Measurements from ENCODE around the gene MAP3K5. TPM values are rescaled to one million over a fixed set of nuclear protein-coding genes. Genes with fewer than 3 reads are reported as not detected.

Gene MAP3K5
- total and polyA plus RNA-seq, 9 donors: 37.0 to 217 (median 80.2) TPM

DNA sequence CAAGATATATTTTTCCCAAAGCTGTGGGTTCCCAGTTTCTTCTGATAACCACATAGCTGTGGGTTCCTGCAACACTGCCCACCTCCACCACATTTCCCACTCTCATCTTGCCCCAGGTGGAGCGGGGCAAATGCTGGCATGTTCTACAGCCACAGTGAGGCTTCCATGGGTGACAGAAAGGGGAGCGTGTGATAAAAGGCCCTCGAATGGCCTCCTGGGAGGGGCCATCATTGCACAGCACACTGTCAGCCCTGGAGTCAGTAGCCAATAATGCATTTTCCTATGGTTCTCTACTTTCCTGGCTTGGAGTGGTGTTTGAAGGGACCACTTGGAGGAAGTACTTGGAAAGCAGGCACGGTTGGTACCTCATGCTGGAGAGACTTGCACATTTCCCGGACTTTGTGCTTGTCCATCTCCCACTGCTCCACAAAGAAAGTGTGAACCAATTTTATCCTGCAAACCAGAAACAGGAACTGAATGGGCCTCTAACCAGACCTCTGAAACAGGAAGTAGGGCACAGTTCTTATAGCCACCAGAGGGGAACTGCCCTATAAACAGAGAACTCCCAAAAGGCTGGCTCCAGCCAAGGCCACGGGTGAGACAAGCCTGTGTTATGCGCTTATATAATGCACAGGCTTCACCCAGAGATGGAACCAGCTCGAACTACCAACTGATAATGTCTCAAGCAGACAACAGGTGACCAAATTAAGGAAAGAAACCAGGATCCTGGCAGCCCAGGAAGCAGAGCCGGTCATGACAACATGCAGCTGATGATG lies 8.6 kb downstream of the MAP3K5 start:
- no peaks in the 10 kb centered on the region for H3K36me3 ChIP-seq
- 74 to 80% (median 79%) methylated on average over 9 of the region's 9 CpGs for WGBS, 3 donors
- DNase-seq: no peak
- H3K27me3 ChIP-seq: no peaks in the 10 kb centered on the region
- no peak overlapping the region for H3K27ac ChIP-seq
- intact Hi-C loops (cut with DNase I): no loop called here
- no peak overlapping the region for H3K4me3 ChIP-seq
- H3K4me1 ChIP-seq (ENCODE audit: insufficient read depth): peaks cover 37% of the 10 kb centered on the region
- TF ChIP-seq, protein P1, sequence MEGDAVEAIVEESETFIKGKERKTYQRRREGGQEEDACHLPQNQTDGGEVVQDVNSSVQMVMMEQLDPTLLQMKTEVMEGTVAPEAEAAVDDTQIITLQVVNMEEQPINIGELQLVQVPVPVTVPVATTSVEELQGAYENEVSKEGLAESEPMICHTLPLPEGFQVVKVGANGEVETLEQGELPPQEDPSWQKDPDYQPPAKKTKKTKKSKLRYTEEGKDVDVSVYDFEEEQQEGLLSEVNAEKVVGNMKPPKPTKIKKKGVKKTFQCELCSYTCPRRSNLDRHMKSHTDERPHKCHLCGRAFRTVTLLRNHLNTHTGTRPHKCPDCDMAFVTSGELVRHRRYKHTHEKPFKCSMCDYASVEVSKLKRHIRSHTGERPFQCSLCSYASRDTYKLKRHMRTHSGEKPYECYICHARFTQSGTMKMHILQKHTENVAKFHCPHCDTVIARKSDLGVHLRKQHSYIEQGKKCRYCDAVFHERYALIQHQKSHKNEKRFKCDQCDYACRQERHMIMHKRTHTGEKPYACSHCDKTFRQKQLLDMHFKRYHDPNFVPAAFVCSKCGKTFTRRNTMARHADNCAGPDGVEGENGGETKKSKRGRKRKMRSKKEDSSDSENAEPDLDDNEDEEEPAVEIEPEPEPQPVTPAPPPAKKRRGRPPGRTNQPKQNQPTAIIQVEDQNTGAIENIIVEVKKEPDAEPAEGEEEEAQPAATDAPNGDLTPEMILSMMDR (IDR thresholded peaks at IDR 0.05): no peak
- TF ChIP-seq EP300 (IDR thresholded peaks at IDR 0.05) (no peak), POLR2A (IDR thresholded peaks at IDR 0.05) (no peak)
- H3K9me3 ChIP-seq: no peaks in the 10 kb centered on the region

DNA sequence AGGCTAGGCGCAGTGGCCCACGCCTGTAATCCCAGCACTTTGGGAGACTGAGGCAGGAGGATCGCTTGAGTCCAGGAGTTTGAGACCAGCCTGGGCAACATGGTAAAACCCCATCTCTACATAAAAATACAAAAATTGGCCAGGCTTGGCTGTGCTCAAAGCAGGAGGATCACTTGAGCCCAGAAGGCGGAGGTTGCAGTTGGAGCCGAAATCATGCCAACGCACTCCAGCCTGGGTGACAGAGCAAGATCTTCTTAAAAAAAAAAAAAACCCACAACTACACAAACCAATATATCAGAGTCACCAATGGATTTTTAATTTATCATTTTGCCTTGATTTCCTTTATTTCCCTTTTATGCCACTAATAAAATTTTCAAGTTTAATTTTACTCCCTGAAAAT lies 9.3 kb downstream of the MAP3K5 start:
- Histone ChIP-seq H3K27me3 (no peaks in the 10 kb centered on the region), H3K4me3 (no peak overlapping the region), H3K4me1 (ENCODE audit: insufficient read depth) (peaks cover 37% of the 10 kb centered on the region), H3K9me3 (no peaks in the 10 kb centered on the region), H3K36me3 (no peaks in the 10 kb centered on the region), H3K27ac (no peak overlapping the region)
- DNase-seq: no peak
- TF ChIP-seq, protein P1 (IDR thresholded peaks at IDR 0.05): no peak
- TF ChIP-seq POLR2A (IDR thresholded peaks at IDR 0.05): no peak
- TF ChIP-seq EP300 (IDR thresholded peaks at IDR 0.05): no peak
- 66 to 82% (median 79%) methylated on average over 6 of the region's 6 CpGs for WGBS, 3 donors
- intact Hi-C loops (cut with DNase I): no loop called here

DNA sequence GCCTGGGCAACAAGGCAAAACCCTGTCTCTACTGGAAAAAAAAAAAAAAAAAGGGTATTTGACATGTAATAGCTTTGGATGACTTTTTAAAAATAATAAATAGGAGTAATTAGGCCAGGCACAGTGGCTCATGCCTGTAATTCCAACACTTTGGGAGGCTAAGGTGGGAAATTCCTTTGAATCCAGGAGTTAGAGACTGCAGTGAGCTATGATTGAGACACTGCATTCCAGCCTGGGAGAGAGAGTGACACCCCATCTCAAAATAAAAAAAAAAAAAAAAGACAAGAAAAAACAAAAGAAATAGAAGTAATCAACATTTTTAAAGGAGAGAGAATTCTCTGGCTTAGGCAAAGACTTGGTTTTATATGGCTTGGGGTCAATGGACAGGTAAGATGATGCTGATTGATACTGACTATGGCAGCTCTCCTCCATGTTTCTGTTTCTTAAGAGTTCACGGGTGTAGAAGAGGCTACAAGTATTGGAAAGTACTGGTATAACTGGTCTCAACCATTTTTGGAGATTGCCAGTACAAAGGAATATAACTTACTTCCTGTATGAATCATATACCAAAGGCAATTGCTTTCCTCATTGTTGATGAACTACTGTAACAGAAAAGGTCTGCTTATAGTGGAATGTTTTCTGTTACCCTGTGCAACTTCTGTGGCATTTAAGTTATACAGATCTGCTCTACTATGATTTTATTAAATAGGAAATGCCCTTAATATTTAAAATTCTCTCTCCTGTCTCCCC lies 10.1 kb downstream of the MAP3K5 start:
- no peak overlapping the region for H3K4me3 ChIP-seq
- H3K27ac ChIP-seq: no peak overlapping the region
- TF ChIP-seq, protein P1 (IDR thresholded peaks at IDR 0.05): no peak
- TF ChIP-seq EP300 (IDR thresholded peaks at IDR 0.05) (no peak), POLR2A (IDR thresholded peaks at IDR 0.05) (no peak)
- 44 to 61% (median 48%) methylated on average over 1 of the region's 1 CpG for WGBS, 3 donors
- no peaks in the 10 kb centered on the region for H3K36me3 ChIP-seq
- intact Hi-C loops (cut with DNase I): no loop called here
- no peaks in the 10 kb centered on the region for H3K9me3 ChIP-seq
- H3K27me3 ChIP-seq: no peaks in the 10 kb centered on the region
- H3K4me1 ChIP-seq (ENCODE audit: insufficient read depth): peaks cover 34% of the 10 kb centered on the region
- no peak for DNase-seq

DNA sequence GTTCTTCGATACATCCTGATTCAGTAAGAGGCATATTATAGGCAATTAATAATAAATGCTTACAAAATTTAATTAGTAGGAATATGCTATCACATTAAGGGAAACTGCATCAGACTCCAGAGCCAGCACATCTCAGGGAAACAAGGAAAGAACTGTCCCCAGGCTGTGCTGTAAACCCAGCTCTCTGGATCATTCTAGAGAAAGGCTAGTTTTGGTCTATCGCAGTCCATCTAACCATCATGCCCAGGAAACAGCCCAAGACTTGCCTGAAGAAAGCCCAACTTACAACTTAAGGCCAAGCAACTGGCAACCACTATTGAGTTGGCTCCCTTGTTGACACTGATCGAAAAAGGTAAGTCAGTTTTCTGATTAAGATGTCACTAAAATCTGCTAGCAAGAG lies 11.3 kb downstream of the MAP3K5 start:
- intact Hi-C loops (cut with DNase I): no loop called here
- Histone ChIP-seq H3K36me3 (no peaks in the 10 kb centered on the region), H3K4me3 (no peak overlapping the region), H3K27me3 (no peaks in the 10 kb centered on the region), H3K27ac (no peak overlapping the region), H3K4me1 (ENCODE audit: insufficient read depth) (peaks cover 30% of the 10 kb centered on the region), H3K9me3 (no peaks in the 10 kb centered on the region)
- no peak for TF ChIP-seq EP300 (IDR thresholded peaks at IDR 0.05)
- TF ChIP-seq, protein P1 (IDR thresholded peaks at IDR 0.05): no peak
- TF ChIP-seq POLR2A (IDR thresholded peaks at IDR 0.05): no peak
- no peak for DNase-seq
- WGBS, 3 donors: 85 to 98% (median 95%) methylated on average over 3 of the region's 3 CpGs
